Measurements from ENCODE around the gene ADAP1.
"Not testable (repeated sequence)": the region's sequence is repeated elsewhere in the genome, so short reads cannot be mapped to it uniquely, and the experiment has no call there.

ADAP1 gene

GRCh38 chr7:911791-912480 is 42.5 kb downstream of the ADAP1 start:
- no peak overlapping the region for H3K4me3 ChIP-seq (ENCODE audit: low read depth, low read length)
- DNase-seq (ENCODE audit: low read depth): no peak
- TF ChIP-seq CTCF (IDR thresholded peaks at IDR 0.05; ENCODE audit: low read depth, low read length, missing control alignments): no peak

DNA sequence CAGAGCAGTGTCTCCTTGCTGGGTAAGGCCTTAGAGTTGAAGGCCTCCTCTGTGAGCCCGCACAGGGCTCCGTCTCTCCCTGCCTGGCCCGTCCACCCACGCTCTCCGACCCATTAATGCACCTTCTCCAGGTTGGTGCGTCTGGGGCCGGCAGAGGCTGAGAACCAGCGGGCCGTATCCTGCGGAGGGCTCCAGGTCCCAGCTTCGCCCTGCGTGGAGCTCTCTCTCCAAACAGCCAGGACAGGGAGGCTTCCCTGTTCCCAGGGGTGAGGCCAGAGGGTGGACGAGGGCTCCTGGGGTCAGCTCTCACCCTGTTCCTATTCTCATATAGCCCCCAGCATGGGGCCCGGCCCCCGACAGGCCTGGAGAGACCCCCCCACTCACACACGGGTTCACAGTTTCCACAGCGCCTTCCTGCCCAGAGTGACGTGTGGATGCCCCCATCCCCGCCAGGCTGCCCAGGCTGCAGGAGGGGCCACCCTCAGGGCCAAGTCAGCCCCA is 43.5 kb downstream of the ADAP1 start:
- TF ChIP-seq CTCF (IDR thresholded peaks at IDR 0.05; ENCODE audit: low read depth, low read length, missing control alignments): no peak
- H3K4me3 ChIP-seq (ENCODE audit: low read depth, low read length): no peak overlapping the region
- DNase-seq (ENCODE audit: low read depth): no peak

- no peak for DNase-seq (ENCODE audit: low read depth)
These were observed 44.0 kb downstream of the ADAP1 start for GRCh38 chr7:910441-910861.

GRCh38 chr7:909358-910329 is 44.8 kb downstream of the ADAP1 start:
- DNase-seq (ENCODE audit: low read depth): no peak
- no peak for TF ChIP-seq CTCF (IDR thresholded peaks at IDR 0.05; ENCODE audit: low read depth, low read length, missing control alignments)
- H3K4me3 ChIP-seq (ENCODE audit: low read depth, low read length): peak overlapping the region; percentile 21

More at GRCh38 chr7:910441-910861, 44.0 kb downstream of the ADAP1 start:
- no peak for TF ChIP-seq CTCF (IDR thresholded peaks at IDR 0.05; ENCODE audit: low read depth, low read length, missing control alignments)
- H3K4me3 ChIP-seq (ENCODE audit: low read depth, low read length): no peak overlapping the region

DNA sequence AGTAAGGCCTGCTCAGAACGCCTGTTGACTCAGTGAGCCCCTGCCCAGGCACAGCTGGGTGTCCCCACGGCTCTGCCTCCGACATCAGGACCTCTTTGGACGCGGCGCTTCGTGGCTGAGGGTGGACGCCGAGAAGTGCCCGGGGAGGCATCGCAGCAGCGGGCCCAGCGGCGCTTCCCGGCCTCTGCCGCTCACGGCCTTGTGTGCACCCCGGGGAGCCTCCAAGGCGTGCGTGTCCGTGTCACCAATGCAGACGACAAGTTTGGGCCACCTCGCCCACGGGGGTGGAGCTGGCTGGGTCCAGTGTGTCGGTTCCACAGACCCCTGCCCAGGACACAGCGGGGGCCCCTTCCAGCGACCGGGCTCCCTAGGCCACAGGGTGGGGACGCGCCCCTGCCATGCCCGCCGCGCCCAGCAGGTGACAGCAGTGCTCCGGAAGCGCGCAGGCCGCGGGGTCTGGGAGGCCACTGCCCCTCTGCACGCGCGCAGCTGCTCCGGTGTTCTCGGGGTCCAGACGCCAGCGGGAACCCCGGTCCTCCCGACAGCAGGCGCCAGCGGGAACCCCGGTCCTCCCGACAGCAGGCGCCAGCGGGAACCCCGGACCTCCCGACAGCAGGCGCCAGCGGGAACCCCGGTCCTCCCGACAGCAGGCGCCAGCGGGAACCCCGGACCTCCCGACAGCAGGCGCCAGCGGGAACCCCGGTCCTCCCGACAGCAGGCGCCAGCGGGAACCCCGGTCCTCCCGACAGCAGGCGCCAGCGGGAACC is 45.7 kb downstream of the ADAP1 start:
- H3K4me3 ChIP-seq (ENCODE audit: low read depth, low read length): not testable (repeated sequence)

More for the DNA sequence above, 45.7 kb downstream of the ADAP1 start:
- TF ChIP-seq CTCF (IDR thresholded peaks at IDR 0.05; ENCODE audit: low read depth, low read length, missing control alignments): peak; percentile 87
- DNase-seq (ENCODE audit: low read depth): not testable (repeated sequence)

Data from GM12864 (cell line).